Retinal pigment epithelial cell (primary cell): ENCODE results near the gene CAMK2N2.

Experiments used
- DNase-seq: peaks from one replicate; pipeline ENCODE4 v3.0.0-alpha.2; 2010; ENCODE audit warnings: low read depth
- H3K4me3 ChIP-seq: 2 replicates; pipeline ENCODE4 v1.5.1; 2011; ENCODE audit warnings: mild to moderate bottlenecking, low read length, control low read depth, moderate library complexity
- TF ChIP-seq, protein P1 (sequence below): conservative IDR thresholded peaks from 2 replicates; pipeline ENCODE4 v1.5.1; 2011; ENCODE audit warnings: low read depth, low read length, control low read depth, inconsistent platforms

Gene CAMK2N2

DNA sequence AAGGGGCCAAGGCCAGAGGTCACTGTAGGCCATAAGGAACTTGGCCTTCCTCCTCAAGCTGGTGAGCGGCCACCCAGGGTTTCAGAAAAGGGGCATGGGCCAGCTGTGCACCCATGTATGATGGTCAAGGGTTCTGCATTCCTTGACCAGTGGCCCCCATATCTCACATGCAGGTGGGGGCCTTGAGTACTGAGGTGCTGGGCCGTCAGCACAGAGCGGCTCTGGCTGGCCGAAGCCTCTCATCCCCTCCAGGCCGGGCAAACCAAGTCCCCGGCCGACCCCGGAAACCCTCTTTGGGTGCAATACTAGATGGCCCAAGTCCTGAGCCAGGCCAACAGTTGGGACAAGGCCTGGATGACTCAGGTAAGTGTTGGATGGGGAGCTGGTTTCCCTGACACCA, 22.1 kb downstream of the CAMK2N2 start:
- TF ChIP-seq, protein P1, sequence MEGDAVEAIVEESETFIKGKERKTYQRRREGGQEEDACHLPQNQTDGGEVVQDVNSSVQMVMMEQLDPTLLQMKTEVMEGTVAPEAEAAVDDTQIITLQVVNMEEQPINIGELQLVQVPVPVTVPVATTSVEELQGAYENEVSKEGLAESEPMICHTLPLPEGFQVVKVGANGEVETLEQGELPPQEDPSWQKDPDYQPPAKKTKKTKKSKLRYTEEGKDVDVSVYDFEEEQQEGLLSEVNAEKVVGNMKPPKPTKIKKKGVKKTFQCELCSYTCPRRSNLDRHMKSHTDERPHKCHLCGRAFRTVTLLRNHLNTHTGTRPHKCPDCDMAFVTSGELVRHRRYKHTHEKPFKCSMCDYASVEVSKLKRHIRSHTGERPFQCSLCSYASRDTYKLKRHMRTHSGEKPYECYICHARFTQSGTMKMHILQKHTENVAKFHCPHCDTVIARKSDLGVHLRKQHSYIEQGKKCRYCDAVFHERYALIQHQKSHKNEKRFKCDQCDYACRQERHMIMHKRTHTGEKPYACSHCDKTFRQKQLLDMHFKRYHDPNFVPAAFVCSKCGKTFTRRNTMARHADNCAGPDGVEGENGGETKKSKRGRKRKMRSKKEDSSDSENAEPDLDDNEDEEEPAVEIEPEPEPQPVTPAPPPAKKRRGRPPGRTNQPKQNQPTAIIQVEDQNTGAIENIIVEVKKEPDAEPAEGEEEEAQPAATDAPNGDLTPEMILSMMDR: no peak
- DNase-seq: no peak
- no peak overlapping the region for H3K4me3 ChIP-seq

DNA sequence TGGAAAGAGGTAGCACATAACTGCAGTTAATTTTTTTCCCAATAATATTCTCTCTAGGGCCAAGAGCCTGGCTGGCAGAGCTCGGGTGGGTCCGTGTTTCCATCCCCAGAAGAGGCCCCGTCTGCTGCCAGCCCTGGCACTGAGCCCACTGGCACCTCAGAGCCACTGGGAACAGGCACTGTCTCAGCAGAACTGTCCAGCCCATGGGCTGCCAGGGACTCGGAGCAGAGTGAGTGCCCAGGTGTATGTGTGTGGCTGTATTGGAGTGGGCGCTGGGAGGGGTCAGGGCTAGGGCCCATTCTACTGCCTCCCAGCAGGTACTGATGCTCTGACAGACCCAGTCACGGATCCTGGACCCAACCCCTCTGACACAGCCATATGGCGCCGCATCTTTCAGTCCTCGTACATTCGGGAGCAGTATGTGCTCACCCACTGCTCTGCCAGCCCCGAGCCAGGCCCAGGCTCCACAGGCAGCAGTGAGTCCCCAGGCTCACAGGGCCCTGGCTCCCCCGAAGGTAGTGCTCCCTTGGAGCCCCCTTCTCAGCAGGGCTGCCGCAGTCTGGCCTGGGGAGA, 23.0 kb downstream of the CAMK2N2 start:
- TF ChIP-seq, protein P1: no peak
- DNase-seq: no peak
- H3K4me3 ChIP-seq: no peak overlapping the region

DNA sequence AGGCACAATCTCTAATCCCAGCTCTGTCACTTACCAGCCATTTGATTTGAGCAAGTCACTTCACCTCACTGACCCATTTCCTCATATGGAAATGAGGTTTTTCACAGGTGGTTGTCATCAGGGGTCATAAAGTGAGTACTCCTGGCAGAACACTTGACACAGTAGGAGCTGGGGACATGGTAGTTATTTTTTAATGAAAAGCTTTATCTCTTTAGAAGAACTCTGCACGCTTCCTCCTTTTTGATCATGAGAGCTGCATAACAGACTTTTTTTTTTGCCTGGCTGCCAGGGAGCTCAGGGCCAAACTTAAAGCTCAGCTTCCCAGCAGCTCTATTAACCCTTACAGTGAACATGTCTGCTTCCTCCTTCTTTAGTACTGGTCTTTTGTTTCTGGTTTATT, 23.5 kb downstream of the CAMK2N2 start:
- no peak overlapping the region for H3K4me3 ChIP-seq
- DNase-seq: no peak
- TF ChIP-seq, protein P1: no peak

DNA sequence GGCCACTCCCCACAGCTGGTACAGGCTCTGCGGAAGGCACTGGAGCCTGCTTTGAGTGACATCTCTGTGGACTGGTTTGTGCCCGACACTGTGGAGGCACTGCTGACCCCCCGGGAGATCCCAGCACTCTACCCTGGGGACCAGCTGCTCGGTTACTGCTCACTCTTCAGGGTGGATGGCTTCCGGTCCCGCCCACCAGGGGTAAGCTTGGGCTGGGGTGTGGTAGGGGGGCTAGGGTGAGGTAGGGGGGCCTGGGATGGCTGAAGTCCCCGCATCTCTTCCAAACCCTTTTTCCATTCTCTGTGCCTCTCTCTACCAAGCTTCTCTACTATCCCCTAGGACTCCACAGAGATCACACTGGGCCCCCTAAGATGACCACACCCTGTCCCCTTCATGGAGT, 24.1 kb downstream of the CAMK2N2 start:
- TF ChIP-seq, protein P1: no peak
- no peak overlapping the region for H3K4me3 ChIP-seq
- no peak for DNase-seq

DNA sequence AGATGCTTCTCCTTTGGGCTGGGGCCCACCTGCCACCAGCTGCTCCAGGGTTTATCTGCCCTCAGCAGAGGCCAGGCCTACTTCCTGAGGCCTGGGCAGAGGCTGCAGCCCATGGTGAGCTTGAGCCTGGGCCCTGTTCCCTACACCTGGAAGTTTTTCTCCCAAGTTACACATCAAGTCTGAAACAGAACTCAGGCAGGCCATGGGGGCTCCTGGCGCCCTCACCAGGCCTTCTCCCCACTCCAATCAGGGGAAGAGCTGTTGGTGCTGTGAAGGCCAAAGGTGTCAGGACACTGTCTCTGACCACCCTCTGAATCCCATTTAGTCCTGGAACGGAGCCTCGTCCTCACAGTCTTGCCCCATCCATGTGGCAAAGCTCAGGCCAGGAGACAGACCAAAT, 24.7 kb downstream of the CAMK2N2 start:
- no peak for DNase-seq
- TF ChIP-seq, protein P1: no peak
- no peak overlapping the region for H3K4me3 ChIP-seq

DNA sequence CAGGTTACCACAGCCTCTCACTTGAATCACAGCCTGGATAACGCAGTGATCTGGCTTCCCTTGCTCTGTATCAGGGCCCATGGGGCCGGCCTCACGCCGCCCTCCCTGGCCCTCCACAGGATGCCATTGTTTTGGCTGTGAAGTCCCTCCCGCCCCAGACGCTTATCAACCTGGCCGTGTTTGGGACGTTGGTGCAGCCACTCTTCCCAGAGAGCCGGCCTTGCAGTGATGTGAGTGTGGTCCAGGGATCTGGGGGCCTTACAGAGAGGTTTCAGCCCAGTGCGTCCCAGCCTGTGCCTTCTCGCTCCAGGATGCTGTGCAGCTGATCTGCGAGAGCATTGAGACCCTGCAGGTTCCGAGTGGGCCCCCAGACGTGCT, 25.3 kb downstream of the CAMK2N2 start:
- H3K4me3 ChIP-seq: no peak overlapping the region
- TF ChIP-seq, protein P1: no peak
- no peak for DNase-seq

DNA sequence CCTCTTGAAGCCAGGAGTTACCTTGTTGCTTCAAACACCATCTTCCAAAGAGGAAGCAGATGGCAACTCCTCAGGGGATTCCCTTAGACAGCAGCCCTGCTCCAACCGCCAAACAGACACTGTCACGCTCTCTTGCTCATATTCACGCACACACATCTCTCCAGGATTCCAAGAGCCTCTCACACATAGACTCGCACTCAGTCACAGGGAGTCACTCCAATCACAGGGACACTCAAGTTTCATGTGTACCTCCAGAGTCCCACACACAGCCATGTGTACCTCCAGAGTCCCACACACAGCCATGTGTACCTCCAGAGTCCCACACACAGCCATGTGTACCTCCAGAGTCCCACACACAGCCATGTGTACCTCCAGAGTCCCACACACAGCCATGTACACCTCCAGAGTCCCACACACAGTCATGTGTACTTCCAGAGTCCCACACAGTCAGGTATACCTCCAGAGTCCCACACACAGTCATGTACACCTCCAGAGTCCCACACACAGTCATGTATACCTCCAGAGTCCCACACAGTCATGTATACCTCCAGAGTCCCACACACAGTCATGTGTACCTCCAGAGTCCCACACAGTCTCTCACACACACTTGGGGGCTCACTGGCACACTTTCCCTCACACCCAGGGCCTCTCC, 25.8 kb downstream of the CAMK2N2 start:
- no peak overlapping the region for H3K4me3 ChIP-seq
- DNase-seq: no peak
- TF ChIP-seq, protein P1: no peak
